Stomach (tissue), 4 donors: Measurements from ENCODE around the gene C18orf63.

Experiments used
- POLR2A ChIP-seq, 4 donors: fragments of 450-650 bp; IDR thresholded peaks; one replicate each; pipeline ENCODE4 v1.6.1; 2016; ENCODE audit warnings: antibody characterized with exemption in 4 of 4, control low read depth in 2 of 4, mild to moderate bottlenecking in 1 of 4, moderate library complexity in 1 of 4
- POLR2AphosphoS5 ChIP-seq, 3 donors: sonication (generic); formaldehyde crosslinking; IDR thresholded peaks; one replicate each; pipeline ENCODE4 v1.6.1; 2016; ENCODE audit warnings: antibody characterized with exemption in 3 of 3
- TF ChIP-seq, protein P1 (sequence below), 7 experiments: fragments of 450-650 bp in 4 of 7; fragments of 200-600 bp in 3 of 7; sonication (generic) in 3 of 7; IDR thresholded peaks; one replicate each; pipeline ENCODE4 v1.5.1; 2016 to 2019; ENCODE audit warnings: antibody characterized with exemption in 7 of 7, control low read depth in 2 of 7, mild to moderate bottlenecking in 1 of 7

GRCh38 chr18:74288041-74288440, 27.6 kb upstream of the C18orf63 start:
- TF ChIP-seq POLR2AphosphoS5 (IDR thresholded peaks at IDR 0.05) (no peak), POLR2A (IDR thresholded peaks at IDR 0.05) (no peak)
- TF ChIP-seq, protein P1, sequence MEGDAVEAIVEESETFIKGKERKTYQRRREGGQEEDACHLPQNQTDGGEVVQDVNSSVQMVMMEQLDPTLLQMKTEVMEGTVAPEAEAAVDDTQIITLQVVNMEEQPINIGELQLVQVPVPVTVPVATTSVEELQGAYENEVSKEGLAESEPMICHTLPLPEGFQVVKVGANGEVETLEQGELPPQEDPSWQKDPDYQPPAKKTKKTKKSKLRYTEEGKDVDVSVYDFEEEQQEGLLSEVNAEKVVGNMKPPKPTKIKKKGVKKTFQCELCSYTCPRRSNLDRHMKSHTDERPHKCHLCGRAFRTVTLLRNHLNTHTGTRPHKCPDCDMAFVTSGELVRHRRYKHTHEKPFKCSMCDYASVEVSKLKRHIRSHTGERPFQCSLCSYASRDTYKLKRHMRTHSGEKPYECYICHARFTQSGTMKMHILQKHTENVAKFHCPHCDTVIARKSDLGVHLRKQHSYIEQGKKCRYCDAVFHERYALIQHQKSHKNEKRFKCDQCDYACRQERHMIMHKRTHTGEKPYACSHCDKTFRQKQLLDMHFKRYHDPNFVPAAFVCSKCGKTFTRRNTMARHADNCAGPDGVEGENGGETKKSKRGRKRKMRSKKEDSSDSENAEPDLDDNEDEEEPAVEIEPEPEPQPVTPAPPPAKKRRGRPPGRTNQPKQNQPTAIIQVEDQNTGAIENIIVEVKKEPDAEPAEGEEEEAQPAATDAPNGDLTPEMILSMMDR (IDR thresholded peaks at IDR 0.05), result no peak
